Coronary artery (tissue), 2 donors: Measurements from ENCODE around the gene USP9X.
"Not testable (repeated sequence)": the region's sequence is repeated elsewhere in the genome, so short reads cannot be mapped to it uniquely, and the experiment has no call there.

Experiments
- DNase-seq: peaks from one replicate; pipeline ENCODE4 v3.0.0-alpha.2; 2017; ENCODE audit warnings: low spot score
- H3K27ac ChIP-seq, 2 donors: fragments of 200-600 bp; sonication (generic); one replicate each; pipeline ENCODE4 v1.5.1; 2016 to 2019
- H3K4me3 ChIP-seq: fragments of 200-600 bp; sonication (generic); 2 replicates; pipeline ENCODE4 v1.5.1; 2016; ENCODE audit warnings: mild to moderate bottlenecking, moderate library complexity
- TF ChIP-seq, protein P1 (sequence below): fragments of 200-600 bp; sonication (generic); IDR thresholded peaks from one replicate; pipeline ENCODE4 v1.5.1; 2019; ENCODE audit warnings: antibody characterized with exemption

Gene USP9X

DNA sequence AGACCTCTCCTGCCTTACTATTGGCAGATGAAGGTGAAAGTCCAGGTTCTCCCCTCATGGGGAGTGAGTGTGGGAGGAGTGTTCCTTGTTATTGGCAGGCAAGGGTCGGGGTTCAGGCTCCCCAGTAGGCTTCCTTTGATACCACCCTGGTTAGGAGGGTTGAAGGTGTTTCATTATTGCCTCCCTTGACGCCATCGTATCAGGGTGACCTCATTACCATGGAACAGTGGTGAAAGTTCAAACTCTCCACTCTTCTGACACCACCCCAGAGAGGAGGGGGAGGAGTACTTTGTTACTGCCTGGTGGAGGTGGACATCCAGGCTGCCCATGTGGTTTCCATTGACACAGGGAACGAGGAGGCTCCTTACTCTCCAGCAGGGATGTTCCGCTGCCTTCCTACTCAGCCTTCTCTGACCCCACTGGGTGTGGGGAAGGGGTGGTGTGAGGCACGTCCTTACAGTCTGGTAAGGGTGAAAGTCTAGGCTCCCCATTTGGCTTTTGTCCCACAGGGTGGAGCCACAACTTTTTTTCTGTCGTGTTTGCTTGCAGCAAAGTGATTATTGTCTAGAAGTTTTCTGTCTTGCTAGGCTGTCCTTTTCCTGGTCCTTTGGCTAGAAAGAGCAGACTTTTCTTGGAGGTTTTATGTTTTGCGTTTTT, 37.2 kb upstream of the USP9X start:
- no peak overlapping the region for H3K27ac ChIP-seq
- TF ChIP-seq, protein P1, sequence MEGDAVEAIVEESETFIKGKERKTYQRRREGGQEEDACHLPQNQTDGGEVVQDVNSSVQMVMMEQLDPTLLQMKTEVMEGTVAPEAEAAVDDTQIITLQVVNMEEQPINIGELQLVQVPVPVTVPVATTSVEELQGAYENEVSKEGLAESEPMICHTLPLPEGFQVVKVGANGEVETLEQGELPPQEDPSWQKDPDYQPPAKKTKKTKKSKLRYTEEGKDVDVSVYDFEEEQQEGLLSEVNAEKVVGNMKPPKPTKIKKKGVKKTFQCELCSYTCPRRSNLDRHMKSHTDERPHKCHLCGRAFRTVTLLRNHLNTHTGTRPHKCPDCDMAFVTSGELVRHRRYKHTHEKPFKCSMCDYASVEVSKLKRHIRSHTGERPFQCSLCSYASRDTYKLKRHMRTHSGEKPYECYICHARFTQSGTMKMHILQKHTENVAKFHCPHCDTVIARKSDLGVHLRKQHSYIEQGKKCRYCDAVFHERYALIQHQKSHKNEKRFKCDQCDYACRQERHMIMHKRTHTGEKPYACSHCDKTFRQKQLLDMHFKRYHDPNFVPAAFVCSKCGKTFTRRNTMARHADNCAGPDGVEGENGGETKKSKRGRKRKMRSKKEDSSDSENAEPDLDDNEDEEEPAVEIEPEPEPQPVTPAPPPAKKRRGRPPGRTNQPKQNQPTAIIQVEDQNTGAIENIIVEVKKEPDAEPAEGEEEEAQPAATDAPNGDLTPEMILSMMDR: no peak

DNA sequence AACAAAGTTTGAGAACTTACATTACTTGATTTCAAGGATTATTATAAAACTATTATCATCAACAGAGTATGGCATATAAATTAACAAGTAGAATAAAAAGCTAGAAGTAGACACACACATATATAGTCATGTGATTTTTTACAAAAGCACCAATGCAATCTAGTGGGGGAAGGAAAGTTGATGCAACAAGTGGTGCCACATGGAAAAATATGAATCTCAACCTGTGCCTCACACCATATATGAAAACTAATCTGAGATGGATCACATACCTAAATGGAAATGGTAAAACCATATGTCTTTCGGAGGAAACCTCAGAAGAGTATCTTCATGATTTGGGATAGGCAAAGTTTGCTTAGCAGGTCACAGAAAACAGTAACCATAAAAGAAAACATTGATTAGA, 34.9 kb upstream of the USP9X start:
- H3K4me3 ChIP-seq: no peak overlapping the region
- TF ChIP-seq, protein P1: no peak
- DNase-seq: no peak
- H3K27ac ChIP-seq: no peak overlapping the region

More for the DNA sequence above, 37.2 kb upstream of the USP9X start:
- no peak overlapping the region for H3K4me3 ChIP-seq
- DNase-seq: no peak

DNA sequence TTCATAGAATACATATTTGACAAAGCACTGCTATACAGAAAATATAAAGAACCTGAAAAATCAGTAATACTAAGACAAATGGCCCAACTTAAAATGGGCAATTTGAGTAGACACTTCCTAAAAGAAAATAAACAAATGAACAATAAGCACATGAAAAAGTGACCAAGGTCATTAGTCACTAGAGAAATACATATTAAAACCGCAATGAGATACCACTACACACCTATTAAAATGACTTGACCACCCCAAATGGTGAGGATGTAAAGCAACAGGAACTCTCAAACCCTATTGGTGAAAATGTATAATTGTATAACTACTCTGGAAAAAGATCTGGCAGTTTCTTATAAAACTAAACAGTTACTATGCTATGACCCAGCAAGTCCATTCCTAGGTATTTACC, 34.0 kb upstream of the USP9X start:
- TF ChIP-seq, protein P1: no peak
- DNase-seq: no peak
- Histone ChIP-seq H3K27ac (no peak overlapping the region), H3K4me3 (no peak overlapping the region)

DNA sequence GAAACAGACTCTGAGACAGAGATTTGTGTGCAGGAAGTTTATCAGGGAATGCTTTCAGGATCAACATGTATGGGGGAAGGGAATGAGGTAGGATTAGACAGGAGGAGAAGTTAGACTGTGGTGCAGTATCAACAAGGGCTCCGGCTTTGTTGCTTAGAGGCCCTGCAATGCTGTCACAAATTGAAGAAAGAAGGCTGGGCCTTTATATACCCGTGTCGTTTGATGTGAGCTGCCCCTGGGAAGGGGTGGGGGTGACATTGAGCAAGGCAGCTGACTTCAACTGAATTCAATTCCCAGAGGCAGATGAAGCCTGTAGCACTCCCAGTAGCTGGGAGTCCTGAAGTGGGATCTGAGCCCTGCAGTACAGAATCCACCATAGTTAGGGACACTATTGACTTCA, 29.5 kb upstream of the USP9X start:
- TF ChIP-seq, protein P1: no peak
- no peak for DNase-seq
- Histone ChIP-seq H3K27ac (no peak overlapping the region), H3K4me3 (no peak overlapping the region)

DNA sequence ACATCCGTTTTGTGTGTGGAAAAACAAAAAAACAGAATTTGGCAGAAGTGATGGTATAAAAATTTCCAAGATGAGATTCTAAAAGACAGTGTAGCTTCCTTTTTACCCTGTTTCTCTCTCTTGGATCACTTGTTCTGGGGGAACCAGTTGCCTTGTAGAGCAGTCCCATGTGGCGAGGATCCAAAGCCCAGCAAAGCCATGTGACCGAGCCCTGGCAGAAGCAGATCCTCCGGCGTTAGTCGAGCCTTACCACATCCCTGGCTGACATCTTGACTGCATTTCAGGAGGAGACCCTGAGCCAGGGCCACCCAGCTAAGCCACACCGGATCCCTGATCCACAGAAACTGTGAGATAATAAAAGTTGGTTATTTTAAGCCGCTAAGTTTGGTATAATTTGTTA, 22.0 kb upstream of the USP9X start:
- not testable (repeated sequence) for DNase-seq, H3K4me3 ChIP-seq, H3K27ac ChIP-seq

DNA sequence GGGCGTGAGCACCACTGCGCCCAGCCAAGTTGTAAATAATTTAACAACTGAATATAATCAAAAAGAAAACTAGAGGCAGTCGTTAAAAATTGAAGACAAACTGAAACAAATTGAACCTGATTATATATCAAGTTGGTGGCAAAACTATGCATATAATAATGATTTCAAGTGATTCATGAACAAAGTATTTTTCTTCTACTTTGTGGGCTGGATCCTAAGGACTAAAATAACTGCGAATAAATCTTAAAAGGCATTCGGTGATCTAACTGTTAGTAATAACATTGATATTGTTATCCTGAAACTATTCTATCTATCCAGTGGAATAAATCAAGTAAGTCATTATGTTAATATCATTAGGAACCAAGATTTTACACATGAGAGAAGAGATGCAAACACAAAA, 21.2 kb upstream of the USP9X start:
- no peak for DNase-seq
- TF ChIP-seq, protein P1: no peak
- Histone ChIP-seq H3K4me3 (no peak overlapping the region), H3K27ac (no peak overlapping the region)

DNA sequence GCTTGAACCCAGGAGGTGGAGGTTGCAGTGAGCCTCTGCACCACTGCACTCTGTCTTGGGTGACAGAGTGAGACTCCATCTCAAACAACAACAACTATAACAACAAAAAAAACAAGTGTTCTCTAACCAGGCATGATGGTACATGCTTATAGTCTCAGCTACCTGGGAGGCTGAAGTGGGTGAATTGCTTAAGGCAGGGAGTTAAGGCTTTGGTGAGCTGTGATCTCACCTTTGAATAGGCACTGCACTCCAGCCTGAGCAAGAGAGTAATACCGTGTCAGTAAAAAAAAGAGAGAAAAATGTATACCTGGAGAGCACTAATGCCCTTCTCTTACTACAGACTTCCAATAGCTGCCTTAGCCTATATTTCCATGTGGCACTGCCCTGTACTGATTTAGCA, 18.9 kb upstream of the USP9X start:
- Histone ChIP-seq H3K27ac (no peak overlapping the region), H3K4me3 (no peak overlapping the region)
- DNase-seq: no peak
- TF ChIP-seq, protein P1: no peak
